ENCODE data around the gene MARVELD1. TPM values are rescaled to one million over a fixed set of nuclear protein-coding genes. Genes with fewer than 3 reads are reported as not detected.

The MARVELD1 gene
- 6.4 TPM for total RNA-seq
- long read RNA-seq, transcript MARVELD1-201 (2 exons, 3,221 nt), result major isoform, 21 of 25 reads
- long read RNA-seq, partial matches to known transcripts, result 0 of 25 reads
- long read RNA-seq, other reads (novel, unspliced or antisense), result 4 of 25 reads

GRCh38 chr10:97713339-97713825 is at the start of gene MARVELD1:
Gene MARVELD1, plus strand, starts transcription at chr10:97713730. Its CDS starts 147 bp downstream, at chr10:97713877.
- intact Hi-C loops (cut with micrococcal nuclease), result no loop called here
- no peak for TF ChIP-seq CTCF (IDR thresholded peaks at IDR 0.05; ENCODE audit: borderline replicate concordance)
- peaks cover 64% of the 10 kb centered on the region for H3K4me1 ChIP-seq
- DNase-seq, result peak; percentile 82
- H3K27ac ChIP-seq (replicated peaks), result peak within 1 kb of the TSS; percentile 96
- H3K9me3 ChIP-seq (replicated peaks), result no peaks in the 10 kb centered on the region
- peak within 1 kb of the TSS; percentile 86 for H3K4me3 ChIP-seq
- no peaks in the 10 kb centered on the region for H3K27me3 ChIP-seq (ENCODE audit: low read depth)
- no peaks in the 10 kb centered on the region for H3K36me3 ChIP-seq

GRCh38 chr10:97664282-97664850 is 49.2 kb upstream of the MARVELD1 start:
- Histone ChIP-seq H3K4me3 (no peak overlapping the region), H3K4me1 (no peaks in the 10 kb centered on the region), H3K9me3 (replicated peaks) (no peaks in the 10 kb centered on the region), H3K27ac (replicated peaks) (no peak overlapping the region), H3K27me3 (ENCODE audit: low read depth) (no peaks in the 10 kb centered on the region), H3K36me3 (peaks cover 71% of the 10 kb centered on the region)
- TF ChIP-seq CTCF (IDR thresholded peaks at IDR 0.05; ENCODE audit: borderline replicate concordance), result no peak
- intact Hi-C loops (cut with micrococcal nuclease), result no loop called here
- DNase-seq, result no peak

DNA sequence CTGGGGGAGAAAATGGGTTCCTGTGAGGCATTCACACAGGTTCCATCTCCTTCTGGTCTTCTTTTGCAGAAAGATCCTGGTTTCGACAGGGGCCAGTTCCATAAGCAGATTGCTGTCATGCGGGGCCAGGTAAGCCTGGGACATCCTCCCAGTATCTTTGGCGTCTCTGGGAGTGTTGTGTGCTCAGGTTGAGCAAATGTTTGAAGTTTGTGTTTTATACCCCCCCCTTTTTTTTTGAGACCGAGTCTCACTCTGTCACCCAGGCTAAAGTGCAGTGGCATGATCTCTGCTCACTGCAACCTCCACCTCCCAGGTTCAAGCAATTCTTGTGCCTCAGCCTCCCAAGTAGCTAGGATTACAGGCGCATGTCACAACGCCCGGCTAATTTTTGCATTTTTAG is 46.5 kb upstream of the MARVELD1 start:
- Histone ChIP-seq H3K4me1 (no peaks in the 10 kb centered on the region), H3K36me3 (peaks cover 73% of the 10 kb centered on the region), H3K4me3 (no peak overlapping the region), H3K27me3 (ENCODE audit: low read depth) (no peaks in the 10 kb centered on the region), H3K9me3 (replicated peaks) (no peaks in the 10 kb centered on the region), H3K27ac (replicated peaks) (no peak overlapping the region)
- intact Hi-C loops (cut with micrococcal nuclease), result no loop called here
- TF ChIP-seq CTCF (IDR thresholded peaks at IDR 0.05; ENCODE audit: borderline replicate concordance), result no peak
- no peak for DNase-seq

GRCh38 chr10:97667463-97667862 is 46.1 kb upstream of the MARVELD1 start:
- Histone ChIP-seq H3K4me3 (no peak overlapping the region), H3K27me3 (ENCODE audit: low read depth) (no peaks in the 10 kb centered on the region), H3K36me3 (peaks cover 69% of the 10 kb centered on the region), H3K9me3 (replicated peaks) (no peaks in the 10 kb centered on the region), H3K27ac (replicated peaks) (no peak overlapping the region), H3K4me1 (no peaks in the 10 kb centered on the region)
- no peak for TF ChIP-seq CTCF (IDR thresholded peaks at IDR 0.05; ENCODE audit: borderline replicate concordance)
- intact Hi-C loops (cut with micrococcal nuclease), result no loop called here
- no peak for DNase-seq

- H3K4me3 ChIP-seq, result no peak overlapping the region
- TF ChIP-seq CTCF (IDR thresholded peaks at IDR 0.05; ENCODE audit: borderline replicate concordance), result no peak
- intact Hi-C loops (cut with micrococcal nuclease), result no loop called here
- no peaks in the 10 kb centered on the region for H3K9me3 ChIP-seq (replicated peaks)
- DNase-seq, result no peak
- peaks cover 67% of the 10 kb centered on the region for H3K36me3 ChIP-seq
- peaks cover 8% of the 10 kb centered on the region for H3K4me1 ChIP-seq
- H3K27ac ChIP-seq (replicated peaks), result no peak overlapping the region
- H3K27me3 ChIP-seq (ENCODE audit: low read depth), result no peaks in the 10 kb centered on the region
Measured at GRCh38 chr10:97669571-97669970, 44.0 kb upstream of the MARVELD1 start.
